Measurements from ENCODE around the gene CHTOP.

DNA sequence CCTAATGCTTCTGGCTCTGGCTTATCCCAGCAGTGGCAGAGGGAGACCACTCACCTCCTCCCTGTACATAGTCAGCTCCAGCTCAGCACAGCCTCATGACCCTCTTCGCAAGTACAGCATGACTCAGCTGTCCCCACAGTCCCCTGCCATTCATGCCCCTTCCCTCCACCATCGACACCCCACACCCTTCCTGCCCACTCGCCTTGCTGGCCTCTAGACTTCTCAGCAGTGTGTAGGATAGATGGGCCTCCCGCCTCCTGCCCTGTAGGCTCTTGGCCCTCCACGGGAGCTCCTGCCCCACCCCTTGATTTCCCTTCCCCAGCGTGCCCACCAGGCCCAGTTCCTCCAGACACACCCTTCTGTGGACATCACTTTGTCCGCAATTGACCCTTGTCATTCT lies 54.4 kb downstream of the CHTOP start:
- TF ChIP-seq, protein P1, sequence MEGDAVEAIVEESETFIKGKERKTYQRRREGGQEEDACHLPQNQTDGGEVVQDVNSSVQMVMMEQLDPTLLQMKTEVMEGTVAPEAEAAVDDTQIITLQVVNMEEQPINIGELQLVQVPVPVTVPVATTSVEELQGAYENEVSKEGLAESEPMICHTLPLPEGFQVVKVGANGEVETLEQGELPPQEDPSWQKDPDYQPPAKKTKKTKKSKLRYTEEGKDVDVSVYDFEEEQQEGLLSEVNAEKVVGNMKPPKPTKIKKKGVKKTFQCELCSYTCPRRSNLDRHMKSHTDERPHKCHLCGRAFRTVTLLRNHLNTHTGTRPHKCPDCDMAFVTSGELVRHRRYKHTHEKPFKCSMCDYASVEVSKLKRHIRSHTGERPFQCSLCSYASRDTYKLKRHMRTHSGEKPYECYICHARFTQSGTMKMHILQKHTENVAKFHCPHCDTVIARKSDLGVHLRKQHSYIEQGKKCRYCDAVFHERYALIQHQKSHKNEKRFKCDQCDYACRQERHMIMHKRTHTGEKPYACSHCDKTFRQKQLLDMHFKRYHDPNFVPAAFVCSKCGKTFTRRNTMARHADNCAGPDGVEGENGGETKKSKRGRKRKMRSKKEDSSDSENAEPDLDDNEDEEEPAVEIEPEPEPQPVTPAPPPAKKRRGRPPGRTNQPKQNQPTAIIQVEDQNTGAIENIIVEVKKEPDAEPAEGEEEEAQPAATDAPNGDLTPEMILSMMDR (IDR thresholded peaks at IDR 0.05), result no peak
- TF ChIP-seq ZFX (IDR thresholded peaks at IDR 0.05; ENCODE audit: borderline replicate concordance), result no peak

Measured in 22Rv1 (cell line).